Liver (tissue), 9 donors: Measurements from ENCODE around the gene HPS1. TPM values are rescaled to one million over a fixed set of nuclear protein-coding genes. Genes with fewer than 3 reads are reported as not detected.

Experiments
- DNase-seq: peaks from one replicate; pipeline ENCODE4 v3.0.0-alpha.2; 2017; ENCODE audit warnings: low spot score
- H3K27ac ChIP-seq, 2 donors: one replicate each; pipeline ENCODE4 v1.7.0; 2013; ENCODE audit warnings: inconsistent platforms in 2 of 2, low read length in 2 of 2, control low read depth in 1 of 2, low read depth in 1 of 2, mild to moderate bottlenecking in 1 of 2
- H3K27me3 ChIP-seq, 4 donors: one replicate each; pipeline versions ENCODE4 v1.6.1 to v1.7.0; 2013; ENCODE audit warnings: low read length in 3 of 4, inconsistent platforms in 1 of 4, mild to moderate bottlenecking in 1 of 4, moderate library complexity in 1 of 4; ENCODE audit not compliant: control insufficient read depth in 4 of 4, insufficient read depth in 4 of 4
- H3K36me3 ChIP-seq, 4 donors: one replicate each; pipeline versions ENCODE4 v1.6.1 to v1.7.0; 2013; ENCODE audit warnings: low read length in 3 of 4, mild to moderate bottlenecking in 3 of 4, low read depth in 1 of 4, moderate library complexity in 1 of 4; ENCODE audit not compliant: control insufficient read depth in 4 of 4, insufficient read depth in 3 of 4
- H3K4me1 ChIP-seq, 4 donors: one replicate each; pipeline versions ENCODE4 v1.6.1 to v1.7.0; 2013; ENCODE audit warnings: low read length in 3 of 4, mild to moderate bottlenecking in 3 of 4, moderate library complexity in 1 of 4; ENCODE audit not compliant: control insufficient read depth in 4 of 4, insufficient read depth in 4 of 4
- H3K4me3 ChIP-seq, 3 donors: one replicate each; pipeline versions ENCODE4 v1.6.1 to v1.7.0; 2013; ENCODE audit warnings: low read length in 3 of 3, control low read depth in 1 of 3, low read depth in 1 of 3, mild to moderate bottlenecking in 1 of 3
- H3K9ac ChIP-seq, 2 donors: one replicate each; pipeline ENCODE4 v1.7.0; 2013; ENCODE audit warnings: low read length in 2 of 2, mild to moderate bottlenecking in 2 of 2, moderate library complexity in 2 of 2, control low read depth in 1 of 2, low read depth in 1 of 2
- H3K9me3 ChIP-seq, 4 donors: one replicate each; pipeline versions ENCODE4 v1.6.1 to v1.7.0; 2013; ENCODE audit warnings: low read length in 3 of 4; ENCODE audit not compliant: control insufficient read depth in 4 of 4
- ATF3 ChIP-seq: IDR thresholded peaks from 2 replicates; pipeline ENCODE4 v1.6.1; 2016; ENCODE audit warnings: antibody characterized with exemption
- CTCF ChIP-seq: fragments of 150-350 bp; IDR thresholded peaks from 2 replicates; pipeline ENCODE4 v1.5.1; 2017; ENCODE audit warnings: improper control_type of control experiment, low read depth, low read length; ENCODE audit not compliant: missing input control
- EGR1 ChIP-seq, 2 donors: IDR thresholded peaks; 2 replicates each; pipeline ENCODE4 v1.6.1; 2016 to 2018; ENCODE audit warnings: antibody characterized with exemption in 2 of 2, low read depth in 2 of 2
- FOXA1 ChIP-seq: IDR thresholded peaks from 2 replicates; pipeline ENCODE4 v1.6.1; 2016; ENCODE audit warnings: antibody characterized with exemption
- FOXA2 ChIP-seq: IDR thresholded peaks from 2 replicates; pipeline ENCODE4 v1.6.1; 2016; ENCODE audit warnings: antibody characterized with exemption
- GABPA ChIP-seq, 2 donors: IDR thresholded peaks in 1 of 2; conservative IDR thresholded peaks in 1 of 2; 2 replicates each; pipeline ENCODE4 v1.6.1; 2016; ENCODE audit warnings: antibody characterized with exemption in 2 of 2, mild to moderate bottlenecking in 1 of 2, moderate library complexity in 1 of 2
- HNF4G ChIP-seq: IDR thresholded peaks from 2 replicates; pipeline ENCODE4 v1.6.1; 2016; ENCODE audit warnings: antibody characterized with exemption
- JUND ChIP-seq, 2 donors: IDR thresholded peaks; 2 replicates each; pipeline ENCODE4 v1.6.1; 2016; ENCODE audit warnings: antibody characterized with exemption in 2 of 2
- MAX ChIP-seq: IDR thresholded peaks from 2 replicates; pipeline ENCODE4 v1.6.1; 2016; ENCODE audit warnings: antibody characterized with exemption
- NR2F2 ChIP-seq: IDR thresholded peaks from 2 replicates; pipeline ENCODE4 v1.6.1; 2016; ENCODE audit warnings: antibody characterized with exemption
- RAD21 ChIP-seq, 2 donors: IDR thresholded peaks; 2 replicates each; pipeline ENCODE4 v1.6.1; 2016; ENCODE audit warnings: antibody characterized with exemption in 2 of 2, mild to moderate bottlenecking in 2 of 2
- REST ChIP-seq: IDR thresholded peaks from 2 replicates; pipeline ENCODE4 v1.6.1; 2016; ENCODE audit warnings: antibody characterized with exemption, mild to moderate bottlenecking
- RXRA ChIP-seq, 2 donors: IDR thresholded peaks; 2 replicates each; pipeline ENCODE4 v1.6.1; 2017 to 2018; ENCODE audit warnings: antibody characterized with exemption in 2 of 2, mild to moderate bottlenecking in 1 of 2
- SP1 ChIP-seq: IDR thresholded peaks from 2 replicates; pipeline ENCODE4 v1.6.1; 2018; ENCODE audit warnings: antibody characterized with exemption, mild to moderate bottlenecking
- TAF1 ChIP-seq: conservative IDR thresholded peaks from 2 replicates; pipeline ENCODE4 v1.6.1; 2016; ENCODE audit warnings: antibody characterized with exemption, mild to moderate bottlenecking
- YY1 ChIP-seq: IDR thresholded peaks from 2 replicates; pipeline ENCODE4 v1.6.1; 2016; ENCODE audit warnings: antibody characterized with exemption, mild to moderate bottlenecking
- ZBTB33 ChIP-seq: IDR thresholded peaks from 2 replicates; pipeline ENCODE4 v1.6.1; 2016; ENCODE audit warnings: antibody characterized with exemption
- WGBS: extraction: QIAGEN DNeasy Blood & Tissue Kit; methylation state at CpG from one replicate; pipeline ENCODE4 v1.1.7; 2013; 5-methylcytosine and 5-hydroxymethylcytosine counted together
- polyA plus RNA-seq, 2 donors: library from polyadenylated mRNA; stranded (reverse) in 1 of 2; unstranded in 1 of 2; fragments of 200-250 nt in 1 of 2; fragments of >200 nt in 1 of 2; fragmentation: Nextera tagmentation in 1 of 2; extraction: Ambion mirVana in 1 of 2; gene quantifications; one replicate each; pipeline versions ENCODE4 v1.2.1 to v1.2.3, GENCODE V29; 2013 to 2015
- total RNA-seq, 2 donors: library from RNA; depleted of rRNA; stranded (reverse); fragments of >200 nt; gene quantifications; one replicate each; pipeline ENCODE4 v1.2.3, GENCODE V29; 2014
- donor health status: healthy.
- donor health status: healthy.
- donor health status: healthy.
- donor health status: healthy.
- donor health status: healthy.

Gene HPS1
- total and polyA plus RNA-seq, 4 donors: 19.9 to 56.7 (median 29.8) TPM

GRCh38 chr10:98430427-98430826 is 16.3 kb downstream of the HPS1 start:
- no peak for TF ChIP-seq CTCF
- TF ChIP-seq REST: no peak
- no peak for TF ChIP-seq ATF3
- TF ChIP-seq FOXA2: no peak
- no peak for TF ChIP-seq TAF1
- TF ChIP-seq FOXA1: no peak
- no peak for TF ChIP-seq RXRA (IDR thresholded peaks at IDR 0.05)
- TF ChIP-seq GABPA (IDR thresholded peaks at IDR 0.05 in 1 of 2, conservative IDR thresholded peaks at IDR 0.05 in 1 of 2): no peak
- TF ChIP-seq EGR1 (IDR thresholded peaks at IDR 0.05; ENCODE audit: low read depth in 2 of 2): no peak
- TF ChIP-seq ZBTB33: no peak
- no peak for TF ChIP-seq RAD21 (IDR thresholded peaks at IDR 0.05)
- no peak for TF ChIP-seq YY1
- TF ChIP-seq JUND (IDR thresholded peaks at IDR 0.05): no peak
- TF ChIP-seq NR2F2: no peak
- TF ChIP-seq SP1: no peak
- TF ChIP-seq MAX: no peak
- TF ChIP-seq HNF4G: no peak
- peaks cover 32 to 62% (median 48%) of the 10 kb centered on the region in 4 donors for H3K36me3 ChIP-seq
- 99% methylated on average over 8 of the region's 8 CpGs for WGBS

More at GRCh38 chr10:98430427-98430826, 16.3 kb downstream of the HPS1 start:
- DNase-seq: peak; percentile 30
- Histone ChIP-seq H3K4me3 (no peak overlapping the region), H3K27me3 (no peaks in the 10 kb centered on the region), H3K4me1 (no peaks in the 10 kb centered on the region), H3K27ac (no peak overlapping the region), H3K9me3 (no peaks in the 10 kb centered on the region), H3K9ac (no peak overlapping the region)
